ENCODE data around the gene PRDM16.

The PRDM16 gene

GRCh38 chr1:3415260-3416090 is 346.5 kb downstream of the PRDM16 start:
- DNase-seq (ENCODE audit: low spot score), result peak; percentile 53

DNA sequence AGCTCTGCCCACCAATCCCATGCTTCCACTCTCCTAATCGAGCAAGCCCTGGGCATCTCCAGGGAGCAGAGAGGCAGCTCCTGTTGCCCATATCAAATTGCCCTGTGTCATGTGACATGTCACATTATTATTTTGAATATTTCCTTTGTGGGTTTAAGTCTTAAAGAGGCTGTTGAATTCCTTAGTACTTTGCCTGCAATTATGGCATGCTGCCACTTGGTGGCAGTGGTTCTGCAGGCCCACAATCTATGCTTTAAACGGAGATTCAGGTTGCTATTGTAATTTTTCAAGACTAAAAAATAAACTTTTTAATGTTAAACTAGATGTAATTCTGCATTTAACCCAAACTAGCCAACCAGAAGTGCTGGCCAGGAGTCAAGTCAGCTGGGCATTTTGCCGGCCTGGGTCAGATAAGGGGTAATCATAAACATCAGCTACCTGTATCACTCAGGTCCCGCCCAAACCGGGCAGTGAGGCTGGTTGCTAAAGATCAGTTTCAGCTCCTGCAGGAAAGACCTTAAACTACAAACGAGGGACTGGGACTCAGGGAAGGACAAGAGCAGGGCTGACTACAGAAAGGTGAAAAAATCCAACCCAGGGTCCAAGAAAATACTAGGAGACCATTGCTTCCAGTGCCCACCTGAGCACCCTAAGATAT is 348.2 kb downstream of the PRDM16 start:
- DNase-seq (ENCODE audit: low spot score), result no peak

GRCh38 chr1:3417934-3418333 is 348.9 kb downstream of the PRDM16 start:
- no peak for DNase-seq (ENCODE audit: low spot score)

DNA sequence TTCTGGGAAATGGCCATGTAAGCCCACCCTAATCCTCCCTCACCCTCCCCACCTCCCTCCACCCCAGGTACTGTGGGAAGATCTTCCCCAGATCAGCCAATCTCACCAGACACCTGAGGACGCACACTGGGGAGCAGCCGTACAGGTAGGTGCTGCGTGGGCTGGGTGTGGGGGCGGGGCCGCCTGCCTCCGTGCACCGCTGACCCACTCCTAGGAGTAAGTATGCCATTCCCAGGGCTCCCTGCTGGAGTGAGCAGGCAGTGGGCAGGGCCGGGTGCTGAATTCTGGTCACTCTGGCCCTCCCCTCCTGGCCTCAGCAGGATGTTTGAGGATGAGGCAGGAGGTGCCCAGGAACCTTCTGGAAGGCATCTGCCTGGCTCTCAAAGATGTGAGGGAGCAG is 349.6 kb downstream of the PRDM16 start:
- DNase-seq (ENCODE audit: low spot score), result no peak

- DNase-seq (ENCODE audit: low spot score), result no peak
Observed at GRCh38 chr1:3419415-3420204, 350.6 kb downstream of the PRDM16 start.

GRCh38 chr1:3420218-3420951 is 351.4 kb downstream of the PRDM16 start:
- DNase-seq (ENCODE audit: low spot score), result no peak

DNA sequence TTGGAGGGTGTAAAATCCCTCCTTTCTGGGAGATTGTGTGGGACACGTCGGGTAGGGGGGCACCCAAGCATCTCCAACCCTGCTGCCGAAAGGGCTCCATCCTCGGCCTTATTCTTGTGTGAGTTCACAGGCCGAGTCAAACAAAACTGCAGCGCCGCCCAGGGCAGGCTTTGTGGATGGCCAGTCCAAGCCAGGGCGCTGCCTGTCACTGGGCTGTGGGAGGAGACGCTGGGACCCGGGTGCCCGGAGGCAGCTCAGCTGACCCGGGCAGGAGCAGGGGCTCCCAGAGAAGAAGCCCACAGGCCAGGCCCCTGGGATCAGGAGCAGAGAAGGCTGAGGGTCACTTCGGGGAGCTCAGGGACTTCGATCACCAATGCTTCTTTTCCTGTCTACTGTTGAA is 353.6 kb downstream of the PRDM16 start:
- DNase-seq (ENCODE audit: low spot score), result no peak

- DNase-seq (ENCODE audit: low spot score), result no peak
Observed at GRCh38 chr1:3423245-3423829, 354.3 kb downstream of the PRDM16 start.

DNA sequence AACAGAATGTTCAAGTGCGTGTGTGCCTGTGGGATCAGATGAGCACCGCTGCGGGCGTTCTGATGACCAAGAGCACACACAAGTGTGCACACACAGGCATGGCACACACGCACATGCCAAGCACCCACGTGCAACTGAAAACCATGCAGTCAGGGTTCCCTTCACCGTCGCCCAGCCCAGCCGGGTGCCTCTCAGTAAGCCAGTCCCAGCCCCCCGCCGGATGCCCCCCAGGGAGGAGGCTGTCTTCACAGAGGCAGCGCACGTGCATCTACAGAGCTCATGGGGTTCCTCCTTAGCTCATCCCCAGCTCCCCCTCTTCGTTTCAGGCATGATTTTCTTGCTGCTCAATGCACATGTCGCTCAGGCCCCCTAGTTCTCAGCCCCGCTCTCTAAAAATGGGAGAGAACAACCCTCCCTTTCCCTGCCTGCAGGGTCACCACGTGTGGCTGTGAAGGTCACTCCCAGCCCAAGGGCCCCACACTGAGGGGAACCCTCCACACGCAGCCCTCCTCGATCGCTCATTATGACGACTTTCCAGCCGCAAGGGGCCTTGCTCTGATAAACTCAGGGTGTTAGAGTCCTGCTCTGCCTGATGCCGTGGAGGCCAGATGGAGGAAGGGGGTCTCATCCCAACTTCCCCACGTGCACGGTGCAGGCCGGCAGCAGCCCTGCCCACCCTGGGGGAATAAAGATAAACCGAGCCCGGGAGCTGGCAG is 355.1 kb downstream of the PRDM16 start:
- DNase-seq (ENCODE audit: low spot score), result no peak

DNA sequence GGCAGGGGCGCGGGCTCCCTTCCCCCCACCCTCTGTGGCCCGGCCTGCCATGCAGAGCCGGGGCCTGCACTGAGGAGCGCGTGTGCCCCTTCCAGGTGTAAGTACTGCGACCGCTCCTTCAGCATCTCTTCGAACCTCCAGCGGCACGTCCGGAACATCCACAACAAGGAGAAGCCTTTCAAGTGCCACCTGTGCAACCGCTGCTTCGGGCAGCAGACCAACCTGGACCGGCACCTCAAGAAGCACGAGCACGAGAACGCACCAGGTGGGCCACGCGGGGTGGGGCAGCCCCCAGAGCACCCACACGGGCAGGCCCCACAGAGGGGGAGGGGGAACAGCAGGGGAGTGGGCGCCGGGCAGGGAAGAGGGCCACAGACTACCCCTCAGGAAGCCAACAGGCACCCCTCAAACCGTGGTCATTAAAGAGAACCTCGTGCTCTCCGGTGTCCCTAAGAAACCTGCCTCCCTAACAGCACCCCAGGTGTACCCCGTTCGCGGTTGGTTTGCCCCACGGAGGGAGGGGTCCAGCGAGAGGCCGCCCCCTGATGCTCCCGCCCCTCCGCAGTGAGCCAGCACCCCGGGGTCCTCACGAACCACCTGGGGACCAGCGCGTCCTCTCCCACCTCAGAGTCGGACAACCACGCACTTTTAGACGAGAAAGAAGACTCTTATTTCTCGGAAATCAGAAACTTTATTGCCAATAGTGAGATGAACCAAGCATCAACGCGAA is 356.6 kb downstream of the PRDM16 start:
- no peak for DNase-seq (ENCODE audit: low spot score)

- no peak for DNase-seq (ENCODE audit: low spot score)
Observed at GRCh38 chr1:3426956-3427535, 358.0 kb downstream of the PRDM16 start.

- DNase-seq (ENCODE audit: low spot score), result no peak
Observed at GRCh38 chr1:3427711-3428704, 359.0 kb downstream of the PRDM16 start.

DNA sequence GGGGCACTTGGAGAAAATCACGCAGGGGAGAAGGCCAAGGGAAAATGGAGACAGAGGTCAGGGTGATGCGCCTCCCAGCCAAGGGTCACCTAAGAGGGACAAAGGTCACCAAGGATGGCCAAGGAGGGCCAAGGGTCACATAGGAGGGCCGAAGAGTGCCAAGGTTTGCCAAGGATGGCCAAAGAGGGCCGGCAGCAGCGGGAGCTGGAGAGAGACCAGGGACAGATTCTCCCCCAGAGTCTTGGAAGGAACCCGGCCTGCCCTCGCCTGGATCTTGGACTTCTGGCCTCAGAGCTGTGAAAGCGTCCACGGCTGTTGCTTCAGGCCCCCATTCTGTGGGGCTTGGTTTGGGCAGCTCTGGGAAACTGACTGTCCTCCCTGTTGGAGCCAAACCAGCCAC is 359.9 kb downstream of the PRDM16 start:
- no peak for DNase-seq (ENCODE audit: low spot score)

GRCh38 chr1:3429320-3429719 is 360.3 kb downstream of the PRDM16 start:
- DNase-seq (ENCODE audit: low spot score), result no peak

GRCh38 chr1:3429766-3430165 is 360.8 kb downstream of the PRDM16 start:
- no peak for DNase-seq (ENCODE audit: low spot score)

GRCh38 chr1:3430406-3430805 is 361.4 kb downstream of the PRDM16 start:
- DNase-seq (ENCODE audit: low spot score), result no peak

DNA sequence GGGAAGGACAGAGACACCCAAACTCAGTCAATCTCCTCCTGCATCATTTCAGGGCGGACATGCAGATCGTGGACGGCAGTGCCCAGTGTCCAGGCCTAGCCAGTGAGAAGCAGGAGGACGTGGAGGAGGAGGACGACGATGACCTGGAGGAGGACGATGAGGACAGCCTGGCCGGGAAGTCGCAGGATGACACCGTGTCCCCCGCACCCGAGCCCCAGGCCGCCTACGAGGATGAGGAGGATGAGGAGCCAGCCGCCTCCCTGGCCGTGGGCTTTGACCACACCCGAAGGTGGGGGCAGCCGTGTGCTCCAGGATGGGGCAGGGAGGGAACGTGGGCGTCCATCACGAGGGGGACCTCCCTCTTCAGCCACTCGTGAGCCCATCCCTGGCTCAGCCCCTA is 361.8 kb downstream of the PRDM16 start:
- DNase-seq (ENCODE audit: low spot score), result no peak

- no peak for DNase-seq (ENCODE audit: low spot score)
Observed at GRCh38 chr1:3431266-3431665, 362.3 kb downstream of the PRDM16 start.

DNA sequence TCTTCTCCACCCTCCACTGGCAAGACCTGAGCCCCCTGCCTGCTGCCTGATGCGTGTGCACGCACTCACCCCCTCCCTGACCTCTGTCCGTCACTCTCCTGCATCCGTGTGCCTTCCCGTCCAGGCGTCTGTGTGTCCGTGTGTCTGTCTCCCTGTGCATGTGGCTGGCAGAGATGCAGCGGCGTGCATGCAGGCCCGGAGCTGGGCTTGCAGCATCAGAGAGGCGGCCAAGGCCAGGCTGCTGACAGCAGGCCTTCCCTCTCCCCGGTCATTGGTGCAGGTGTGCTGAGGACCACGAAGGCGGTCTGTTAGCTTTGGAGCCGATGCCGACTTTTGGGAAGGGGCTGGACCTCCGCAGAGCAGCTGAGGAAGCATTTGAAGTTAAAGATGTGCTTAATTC is 362.7 kb downstream of the PRDM16 start:
- no peak for DNase-seq (ENCODE audit: low spot score)
